SIG-M5 treated with dmso at 0.1 percent for 504 hours (cell line): ENCODE data around the gene ARAF.

Experiments
- DNase-seq: peaks from one replicate; lab custom pipeline; 2025; ENCODE audit not compliant: unreplicated experiment; lab: John Stamatoyannopoulos, UW

The ARAF gene

DNA sequence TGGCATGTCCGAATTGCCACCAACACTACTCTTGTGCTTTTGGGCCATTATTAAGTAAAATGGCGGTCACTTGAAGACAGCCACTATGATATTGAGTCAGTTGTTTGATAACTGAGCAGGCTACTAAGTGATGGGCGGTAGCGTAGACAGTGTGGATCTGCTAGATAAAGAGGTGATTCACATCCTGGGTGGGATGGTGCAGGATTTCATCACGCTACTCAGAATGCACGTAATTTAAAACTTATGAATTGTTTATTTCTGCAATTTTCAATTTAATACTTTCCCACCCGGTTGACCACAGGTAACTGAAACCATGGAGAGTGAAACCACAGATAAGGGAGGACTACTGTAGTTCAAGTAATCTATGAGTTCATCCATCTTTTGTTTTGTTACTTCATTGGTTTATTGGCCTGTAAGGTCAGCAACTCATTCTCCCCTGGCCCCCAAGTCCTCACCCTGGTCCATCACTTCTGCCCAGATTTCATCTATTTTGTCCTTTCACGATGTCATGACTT is 2.9 kb downstream of the ARAF start:
- no peak for DNase-seq

DNA sequence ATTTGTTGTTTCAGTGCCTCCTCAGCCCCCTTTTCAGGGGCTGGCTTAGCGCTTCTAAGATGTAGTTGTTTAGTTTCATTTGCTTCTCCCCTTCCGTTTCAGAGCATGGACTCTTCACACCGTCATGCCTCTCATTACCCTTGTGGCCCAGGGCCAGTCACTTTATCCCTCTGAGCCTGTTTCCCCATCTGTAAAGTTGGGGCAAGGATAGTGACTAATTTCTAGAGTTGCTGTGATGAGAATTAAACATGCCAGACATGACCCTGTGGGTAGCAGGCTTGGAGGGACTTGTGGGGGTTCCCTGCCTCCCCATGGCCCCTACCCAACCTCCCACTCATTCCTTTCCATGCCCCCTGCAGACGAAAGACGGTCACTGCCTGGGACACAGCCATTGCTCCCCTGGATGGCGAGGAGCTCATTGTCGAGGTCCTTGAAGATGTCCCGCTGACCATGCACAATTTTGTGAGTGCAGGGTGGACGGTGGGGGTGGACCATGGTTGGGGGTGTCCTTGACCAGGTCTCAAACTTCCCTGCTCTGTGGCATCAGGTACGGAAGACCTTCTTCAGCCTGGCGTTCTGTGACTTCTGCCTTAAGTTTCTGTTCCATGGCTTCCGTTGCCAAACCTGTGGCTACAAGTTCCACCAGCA is 3.6 kb downstream of the ARAF start:
- no peak for DNase-seq

DNA sequence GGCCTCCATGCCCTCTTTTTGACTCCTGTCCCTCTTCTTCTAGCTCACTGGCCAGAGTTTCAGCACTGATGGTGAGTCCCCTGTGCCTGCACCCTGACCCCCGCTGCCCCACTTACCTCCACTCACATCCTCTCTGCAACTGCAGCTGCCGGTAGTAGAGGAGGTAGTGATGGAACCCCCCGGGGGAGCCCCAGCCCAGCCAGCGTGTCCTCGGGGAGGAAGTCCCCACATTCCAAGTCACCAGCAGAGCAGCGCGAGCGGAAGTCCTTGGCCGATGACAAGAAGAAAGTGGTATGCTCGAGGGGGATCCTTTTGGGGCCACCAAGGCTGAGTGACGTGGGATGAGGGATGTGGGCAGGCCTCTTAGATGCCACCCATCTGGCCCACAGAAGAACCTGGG is 5.8 kb downstream of the ARAF start:
- no peak for DNase-seq

DNA sequence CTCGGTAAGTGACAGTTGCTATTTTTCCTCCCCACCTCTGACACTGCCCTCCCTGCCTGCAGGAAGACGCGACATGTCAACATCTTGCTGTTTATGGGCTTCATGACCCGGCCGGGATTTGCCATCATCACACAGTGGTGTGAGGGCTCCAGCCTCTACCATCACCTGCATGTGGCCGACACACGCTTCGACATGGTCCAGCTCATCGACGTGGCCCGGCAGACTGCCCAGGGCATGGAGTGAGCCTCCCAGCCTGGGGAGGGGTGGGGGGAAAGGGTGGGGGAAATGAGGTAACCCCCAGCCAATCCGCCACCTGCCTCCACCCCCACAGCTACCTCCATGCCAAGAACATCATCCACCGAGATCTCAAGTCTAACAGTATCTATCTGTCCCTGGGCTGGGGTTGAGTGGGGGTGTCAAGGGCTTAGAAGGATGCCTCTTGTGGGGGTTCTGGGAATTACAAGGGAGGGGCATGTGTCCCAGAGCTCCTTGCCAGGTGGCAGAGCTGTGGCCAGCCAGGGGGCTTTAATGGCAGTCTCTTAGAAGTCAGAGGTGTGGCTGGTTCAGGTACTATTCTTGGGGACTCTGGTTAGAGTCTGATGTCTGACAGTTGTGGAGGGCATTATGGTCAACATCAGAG is 7.8 kb downstream of the ARAF start:
- DNase-seq, result no peak

DNA sequence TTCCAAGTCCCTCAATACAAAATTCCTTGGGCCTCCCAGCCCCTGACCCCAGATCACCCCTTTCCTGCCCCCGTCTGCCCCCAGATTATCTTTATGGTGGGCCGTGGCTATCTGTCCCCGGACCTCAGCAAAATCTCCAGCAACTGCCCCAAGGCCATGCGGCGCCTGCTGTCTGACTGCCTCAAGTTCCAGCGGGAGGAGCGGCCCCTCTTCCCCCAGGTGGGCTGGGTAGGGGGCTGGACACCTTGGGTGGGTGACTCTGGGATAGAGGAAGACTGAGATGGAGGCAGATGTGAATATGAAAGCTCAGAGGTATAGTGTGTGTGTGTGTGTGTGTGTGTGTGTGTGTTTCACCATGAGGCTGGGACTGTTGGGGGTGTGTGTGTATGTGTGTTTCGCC is 9.8 kb downstream of the ARAF start:
- DNase-seq, result no peak

DNA sequence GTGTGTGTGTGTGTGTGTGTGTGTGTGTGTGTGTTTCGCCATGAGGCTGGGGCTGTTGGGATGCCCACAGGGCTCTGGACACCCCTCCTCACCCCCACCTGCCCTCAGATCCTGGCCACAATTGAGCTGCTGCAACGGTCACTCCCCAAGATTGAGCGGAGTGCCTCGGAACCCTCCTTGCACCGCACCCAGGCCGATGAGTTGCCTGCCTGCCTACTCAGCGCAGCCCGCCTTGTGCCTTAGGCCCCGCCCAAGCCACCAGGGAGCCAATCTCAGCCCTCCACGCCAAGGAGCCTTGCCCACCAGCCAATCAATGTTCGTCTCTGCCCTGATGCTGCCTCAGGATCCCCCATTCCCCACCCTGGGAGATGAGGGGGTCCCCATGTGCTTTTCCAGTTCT is 10.2 kb downstream of the ARAF start:
- no peak for DNase-seq

DNA sequence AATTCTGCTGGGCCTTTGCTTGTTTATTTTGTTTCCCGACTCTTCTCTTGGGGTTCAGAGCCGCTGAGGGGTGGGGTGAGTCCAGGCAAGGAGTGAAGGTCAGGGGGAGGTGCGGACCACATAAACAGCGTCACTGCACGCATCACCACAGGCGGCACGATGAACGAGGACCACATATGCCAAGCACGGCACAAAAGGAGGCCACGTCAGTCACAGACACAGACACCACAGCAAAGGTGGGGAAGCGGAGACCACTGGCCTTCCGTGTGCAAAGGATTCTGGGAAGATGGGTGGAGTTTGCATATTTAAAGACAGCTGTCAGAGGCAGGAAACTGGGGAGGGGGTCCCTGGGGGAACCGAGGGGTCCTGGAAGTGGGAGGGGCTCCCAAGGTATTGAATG is 10.9 kb downstream of the ARAF start:
- no peak for DNase-seq

DNA sequence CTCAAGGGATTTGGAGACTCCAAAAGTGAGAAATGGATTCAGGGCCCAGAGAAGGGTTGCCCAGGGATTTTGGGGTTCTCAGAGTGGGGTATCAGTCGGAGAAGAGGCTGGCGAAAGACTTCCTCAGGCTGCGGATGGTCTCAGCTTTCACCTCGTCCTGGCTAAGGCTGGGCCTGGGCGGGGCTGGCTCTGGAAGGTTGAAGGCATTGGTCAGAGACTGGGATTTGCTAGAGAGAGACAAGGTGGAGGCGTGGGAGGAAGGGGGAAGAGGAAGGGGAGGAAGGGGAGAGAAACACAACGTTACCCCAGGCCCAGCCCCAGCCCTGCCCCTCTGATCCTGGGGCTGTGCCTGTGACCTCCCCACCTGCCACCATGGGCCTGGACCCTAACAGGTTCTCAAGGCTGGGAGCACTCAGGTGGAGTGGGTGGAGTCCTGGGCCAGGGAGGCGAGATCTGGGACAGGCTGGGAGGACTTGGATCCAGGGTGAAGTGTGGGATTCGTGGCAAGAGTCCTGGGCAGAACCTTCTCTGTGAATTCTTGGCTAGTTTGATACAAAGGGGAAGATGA is 11.9 kb downstream of the ARAF start:
- DNase-seq, result no peak

DNA sequence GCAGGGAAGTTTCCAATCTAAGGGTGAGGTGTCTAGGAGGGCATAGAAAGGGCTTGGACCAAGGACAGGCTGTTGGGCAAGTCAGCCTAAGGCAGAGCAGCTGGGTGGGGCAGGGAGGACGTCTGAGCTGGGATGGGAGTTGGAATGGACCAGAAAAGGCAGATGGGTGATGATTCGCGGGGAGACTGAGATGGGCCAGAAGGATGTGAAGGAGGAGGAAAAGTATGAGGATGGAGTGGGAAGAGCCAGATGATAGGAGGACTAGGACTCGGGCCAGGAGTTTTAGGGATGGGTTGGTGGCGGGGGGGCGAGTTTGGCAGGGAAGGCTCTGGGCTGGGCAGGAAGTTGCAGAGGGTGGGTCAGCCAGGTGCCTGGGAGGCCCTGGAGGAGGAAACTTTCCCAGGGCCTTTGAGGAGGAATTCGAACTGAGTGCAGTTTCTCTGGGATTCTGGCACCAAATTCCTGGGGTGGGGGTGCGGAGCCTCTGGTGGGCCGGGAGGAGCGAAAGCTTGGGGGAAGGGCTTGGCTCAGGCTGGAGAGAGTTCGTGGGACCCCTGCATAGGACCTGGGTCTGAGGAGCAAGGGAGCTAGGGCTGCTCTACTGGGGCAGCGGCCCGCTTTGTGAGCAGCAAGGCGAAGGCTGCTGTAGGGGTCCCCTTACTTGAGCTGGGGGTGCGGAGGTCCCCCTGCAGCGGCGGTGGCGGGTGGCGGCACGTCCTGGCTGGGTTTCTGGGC is 12.5 kb downstream of the ARAF start:
- no peak for DNase-seq

DNA sequence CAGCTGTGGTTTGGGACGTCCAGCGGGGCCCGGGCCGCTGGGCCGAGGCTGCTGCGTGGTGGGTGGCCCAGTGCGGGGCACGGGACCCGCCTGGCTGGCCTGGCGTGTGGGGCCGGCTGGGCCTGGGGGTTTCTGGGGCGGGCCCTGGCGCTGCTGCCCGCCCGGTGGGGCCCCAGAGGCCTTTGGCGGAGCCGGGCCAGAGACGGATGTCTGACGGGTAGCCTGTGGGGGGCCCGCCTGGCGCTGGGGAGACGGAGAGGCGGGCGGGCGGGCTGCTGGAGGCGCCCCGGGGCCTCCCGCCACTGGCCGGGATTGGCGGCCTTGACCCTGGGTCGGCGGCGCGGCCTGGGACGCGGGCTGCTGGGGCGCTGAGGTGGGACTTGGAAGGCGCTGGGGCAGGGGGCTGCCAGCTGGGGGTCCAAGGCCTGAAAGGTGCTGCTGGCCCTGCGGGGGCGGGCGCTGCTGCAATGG is 13.1 kb downstream of the ARAF start:
- no peak for DNase-seq

DNA sequence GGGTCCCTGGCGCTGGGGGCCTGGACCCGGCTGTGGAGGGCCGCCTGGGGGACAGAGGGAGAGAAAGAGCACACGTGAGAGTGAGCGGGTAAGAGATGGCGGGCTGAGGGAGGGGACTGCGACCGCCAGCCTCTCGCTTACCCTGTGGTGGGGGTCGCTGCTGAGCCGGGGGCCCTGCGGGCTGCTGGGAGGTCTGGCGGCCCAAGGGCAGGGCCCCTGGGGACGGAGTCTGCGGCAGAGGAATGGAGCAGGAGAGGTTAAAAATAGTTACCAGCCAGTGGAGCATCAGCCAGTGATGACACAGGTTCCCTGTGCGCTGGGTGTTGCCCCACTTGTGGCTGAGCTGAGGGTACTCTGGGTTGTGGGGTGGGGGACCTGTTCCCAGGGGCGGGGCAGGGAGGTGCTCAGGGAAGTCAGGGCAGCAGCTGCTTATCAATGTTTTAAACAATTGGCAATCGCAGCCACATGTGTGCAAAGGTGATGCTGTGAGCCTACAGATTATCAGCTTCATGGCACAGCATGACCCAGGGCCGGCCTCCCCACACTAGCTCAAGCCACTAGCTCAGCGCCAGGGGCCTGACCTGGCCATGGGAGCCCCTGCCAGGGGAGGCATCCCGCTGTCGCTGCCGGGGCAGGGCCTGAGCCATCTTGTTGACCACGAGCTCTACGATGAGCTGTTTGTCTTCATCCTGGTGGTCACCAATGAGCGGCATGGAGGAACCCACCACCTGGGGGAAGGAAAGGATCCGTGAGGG is 13.7 kb downstream of the ARAF start:
- DNase-seq, result no peak

DNA sequence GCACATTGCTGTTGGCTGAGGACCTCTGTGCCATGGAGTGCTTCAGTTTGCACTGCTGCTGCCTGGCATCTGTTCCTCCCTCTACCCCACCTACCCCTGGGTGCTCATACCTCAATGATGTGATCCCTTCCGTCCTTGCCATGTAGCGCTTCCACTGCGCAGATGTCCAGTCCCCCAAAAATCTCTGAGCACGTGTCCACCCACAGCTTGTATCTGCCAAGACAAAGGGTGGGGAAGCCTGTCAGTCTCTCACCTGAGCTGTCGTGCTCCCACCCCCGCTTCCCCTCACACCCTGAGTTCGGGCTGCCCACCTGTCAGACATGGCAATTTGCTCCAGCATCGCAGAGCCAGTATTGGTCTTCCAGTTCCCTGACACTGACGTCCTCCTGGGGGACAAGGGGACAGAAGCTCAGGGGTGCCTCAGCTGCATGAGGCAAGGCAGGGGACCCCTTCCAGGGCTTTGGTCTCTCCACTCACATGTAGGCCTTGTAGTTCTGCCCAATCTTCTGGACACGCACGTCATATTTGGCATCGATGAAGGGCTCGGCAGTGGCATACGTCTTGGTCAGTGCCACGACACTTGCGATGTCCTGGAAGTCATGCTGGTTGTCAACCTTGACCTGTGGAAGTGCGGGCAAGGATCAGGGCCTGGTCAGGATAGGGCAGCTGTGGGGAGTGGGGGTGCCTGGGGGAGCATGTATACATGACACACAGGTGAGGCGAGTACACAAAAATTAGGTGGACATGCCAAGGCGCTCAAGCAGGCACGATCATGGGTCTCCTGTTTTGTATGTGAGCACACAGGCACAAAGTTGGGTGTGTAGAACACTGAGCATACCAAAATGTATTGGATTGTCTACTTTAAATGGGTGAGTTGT is 15.3 kb downstream of the ARAF start:
- DNase-seq, result no peak

DNA sequence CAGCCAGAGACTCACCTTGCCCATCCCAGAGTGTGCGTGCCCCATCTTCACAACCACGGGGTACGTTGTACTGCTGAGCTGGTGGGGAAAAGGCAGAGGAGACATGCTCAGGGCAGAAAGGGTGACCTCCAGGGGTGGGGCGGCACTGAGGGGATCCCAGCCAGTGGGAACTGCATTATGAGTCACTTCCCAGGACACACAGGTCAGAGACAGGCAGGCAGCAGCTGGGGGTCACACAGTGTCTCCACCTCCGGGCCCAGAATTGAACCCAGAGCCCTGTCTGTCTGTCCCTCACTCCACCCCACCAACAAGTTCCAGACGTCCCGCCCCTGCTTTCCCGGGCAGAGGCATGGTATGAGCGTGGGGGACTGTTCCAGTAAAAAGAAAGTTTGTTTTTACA is 16.4 kb downstream of the ARAF start:
- DNase-seq, result no peak

DNA sequence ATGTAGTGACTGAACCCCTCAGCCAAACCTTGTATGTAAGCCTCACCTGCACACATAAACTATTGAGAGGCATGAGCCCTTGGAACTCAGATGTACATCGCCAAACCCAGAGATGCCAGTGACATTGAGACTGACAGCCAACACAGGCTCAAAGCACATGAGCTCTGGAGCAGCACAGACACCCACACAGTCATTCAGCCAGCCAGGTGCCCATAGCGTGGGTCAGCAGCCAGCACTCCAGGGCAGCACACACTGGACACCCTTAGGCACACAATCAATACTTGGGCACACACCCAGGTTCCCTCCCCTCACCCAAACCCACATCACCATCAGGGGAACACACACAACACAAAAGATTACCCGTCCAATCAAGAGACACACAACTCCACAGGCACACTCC is 16.9 kb downstream of the ARAF start:
- DNase-seq, result no peak

DNA sequence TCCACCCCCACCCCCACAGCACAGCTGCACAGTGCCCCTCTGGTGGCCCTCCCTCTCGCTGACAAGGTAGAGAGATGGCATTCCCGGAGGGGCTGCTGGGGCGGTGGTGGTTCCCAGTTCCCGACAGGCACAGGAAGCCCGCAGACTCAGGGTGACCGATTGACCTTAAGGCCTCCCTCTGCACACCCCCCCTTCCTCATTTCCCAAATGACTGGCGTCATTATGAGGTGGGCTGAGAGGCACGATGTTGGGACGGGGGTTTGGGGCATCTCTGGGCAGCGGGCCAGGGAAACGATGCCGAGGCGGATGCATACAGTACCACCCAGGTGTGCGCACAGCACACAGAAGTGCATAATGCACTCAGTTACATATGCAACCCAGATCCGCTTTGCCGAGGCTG is 17.7 kb downstream of the ARAF start:
- DNase-seq, result no peak

DNA sequence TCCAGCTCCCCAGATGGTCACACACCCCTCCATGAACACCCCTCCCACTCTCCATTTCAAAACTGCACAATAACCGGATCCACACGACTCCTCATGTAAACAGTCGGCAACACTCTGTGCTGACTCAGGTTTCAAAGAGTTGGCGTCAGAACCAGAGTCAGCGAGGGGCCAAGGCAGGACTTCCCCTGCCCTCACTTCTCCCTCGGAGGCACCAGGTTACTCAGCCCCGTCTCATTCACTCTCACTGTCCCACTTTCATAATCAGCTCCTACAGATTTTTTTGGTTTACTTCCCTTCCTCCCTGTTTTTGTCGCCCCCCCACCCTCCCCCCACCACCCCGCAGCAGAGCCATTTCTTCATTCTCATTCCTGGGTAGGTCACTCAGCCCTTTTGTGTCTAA is 18.5 kb downstream of the ARAF start:
- peak; percentile 59 for DNase-seq

DNA sequence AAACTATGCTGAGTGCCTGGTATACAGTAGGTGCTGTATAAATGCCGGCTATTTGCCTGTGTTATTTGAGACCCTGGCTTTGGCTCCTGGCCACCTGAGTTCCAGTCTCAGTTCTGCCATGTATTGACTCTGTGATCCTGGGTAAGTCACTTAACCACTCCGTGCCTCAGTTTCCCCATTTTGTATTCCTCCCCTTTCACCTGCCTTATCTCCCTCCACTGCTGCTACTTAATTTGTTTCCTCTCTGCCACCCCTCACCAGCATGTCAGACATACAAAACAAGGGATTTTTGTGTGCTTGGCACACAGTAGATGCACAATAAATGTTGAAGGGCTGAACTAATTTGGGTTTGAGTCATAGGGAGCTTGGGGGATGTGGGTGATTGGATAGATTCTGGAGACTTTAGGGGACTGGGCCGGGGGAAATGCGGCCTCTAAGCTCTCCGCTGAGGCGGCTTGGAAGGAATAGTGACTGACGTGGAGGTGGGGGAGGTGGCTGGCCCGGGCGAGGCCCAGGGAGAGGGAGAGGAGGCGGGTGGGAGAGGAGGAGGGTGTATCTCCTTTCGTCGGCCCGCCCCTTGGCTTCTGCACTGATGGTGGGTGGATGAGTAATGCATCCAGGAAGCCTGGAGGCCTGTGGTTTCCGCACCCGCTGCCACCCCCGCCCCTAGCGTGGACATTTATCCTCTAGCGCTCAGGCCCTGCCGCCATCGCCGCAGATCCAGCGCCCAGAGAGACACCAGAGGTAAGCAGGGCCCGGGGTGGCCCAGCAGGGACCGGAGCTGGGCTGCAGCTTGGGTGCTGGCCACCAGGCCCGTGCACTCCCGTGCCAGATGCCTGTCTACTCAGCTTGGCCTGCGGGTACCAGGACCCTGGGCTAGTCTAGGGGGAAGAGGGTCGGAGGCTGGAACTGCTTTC is 21.0 kb downstream of the ARAF start, which contains the start of gene TIMP1:
TIMP1 (plus strand) TSS at position 706 of the 917 bp plus-strand sequence. CDS start 980 bp downstream, outside the sequence.
- DNase-seq, result peak; percentile 83

DNA sequence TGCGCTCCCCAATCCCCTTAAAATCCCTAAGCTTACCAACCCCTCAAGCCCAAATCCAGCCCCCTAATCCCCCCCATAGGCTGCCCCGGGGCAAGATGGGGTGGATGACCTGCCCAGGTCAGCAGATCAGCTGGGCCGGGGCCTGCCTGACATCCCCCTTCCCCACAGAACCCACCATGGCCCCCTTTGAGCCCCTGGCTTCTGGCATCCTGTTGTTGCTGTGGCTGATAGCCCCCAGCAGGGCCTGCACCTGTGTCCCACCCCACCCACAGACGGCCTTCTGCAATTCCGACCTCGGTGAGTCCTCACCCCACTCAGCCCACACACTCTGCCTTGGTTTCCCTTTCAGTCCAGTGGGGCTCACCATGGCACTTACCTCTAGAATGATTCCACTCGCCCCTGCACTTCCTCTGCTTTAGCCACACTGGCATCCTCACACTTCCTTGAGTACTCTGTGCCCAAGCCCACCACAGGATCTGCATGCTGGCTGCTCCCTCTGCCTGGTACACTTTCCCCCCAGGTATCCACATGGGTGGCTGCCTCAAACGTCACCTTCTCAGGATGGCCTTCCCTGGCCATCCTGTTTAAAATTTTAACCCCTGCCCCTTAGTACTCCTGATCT is 22.3 kb downstream of the ARAF start:
- no peak for DNase-seq
